ENCODE measurements around the gene MPZL3. TPM values are rescaled to one million over a fixed set of nuclear protein-coding genes. Genes with fewer than 3 reads are reported as not detected.

MPZL3 gene
- total and polyA plus RNA-seq, 3 experiments from 2014 or later: 10.6 to 119 (median 113) TPM

DNA sequence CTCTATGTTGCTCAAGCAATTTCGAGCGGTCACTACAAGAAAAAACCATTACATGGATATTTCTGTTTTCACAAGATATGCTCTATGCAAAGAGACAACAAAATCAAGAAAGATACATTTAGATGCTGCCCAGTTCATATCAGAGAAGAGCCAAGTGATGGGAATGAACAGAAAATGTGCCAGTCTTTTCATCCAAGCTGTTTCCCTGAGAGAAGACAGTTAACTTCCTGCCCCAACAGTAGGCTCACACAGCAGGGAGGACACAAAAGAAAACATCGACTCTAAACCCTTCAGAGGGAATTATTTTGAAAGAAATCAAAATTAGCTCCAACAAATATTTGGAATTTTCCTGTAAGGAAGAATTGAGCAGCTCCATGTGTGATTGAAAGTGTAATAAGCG lies 39.0 kb downstream of the MPZL3 start:
- no peak for DNase-seq
- H3K4me1 Mint-ChIP-seq: peaks cover 15 to 88% (median 65%) of the 10 kb centered on the region in 3 donors
- Histone ChIP-seq H3K36me3 (ENCODE audit: insufficient read depth, low read length) (peaks cover 18% of the 10 kb centered on the region), H3K4me1 (ENCODE audit: insufficient read depth, low read length) (peaks cover 62% of the 10 kb centered on the region), H3K4me3 (ENCODE audit: low read length) (no peak overlapping the region), H3K27me3 (ENCODE audit: insufficient read depth, low read length, poor library complexity, severe bottlenecking) (no peaks in the 10 kb centered on the region), H3K9me3 (ENCODE audit: low read length) (no peaks in the 10 kb centered on the region), H3K27ac (ENCODE audit: low read depth, low read length) (no peak overlapping the region)
- H3K27ac Mint-ChIP-seq: peak overlapping the region in 7 of 8 donors; percentile 73 to 98 (median 88)
- peak overlapping the region in 5 of 7 donors; percentile 18 to 94 (median 90) for H3K4me3 Mint-ChIP-seq
- H3K9me3 Mint-ChIP-seq: no peaks in the 10 kb centered on the region
- CTCF ChIA-PET: interaction anchor here (0.7 to 7.9 kb wide), 6 partner anchors 11 to 153 kb away, joined by 3 to 46 read pairs (median 4); partner anchors contain the start of gene JAML
- H3K36me3 Mint-ChIP-seq: peaks cover 15 to 68% (median 36%) of the 10 kb centered on the region in 3 donors
- peaks cover 0 to 1% of the 10 kb centered on the region in 2 donors for H3K27me3 Mint-ChIP-seq
- POLR2A ChIA-PET: interaction anchor here (1.7 kb wide), 1 partner anchor 11 kb away, joined by 5 read pairs; the partner anchor contains the start of gene JAML

- H3K36me3 Mint-ChIP-seq: peaks cover 15 to 71% (median 38%) of the 10 kb centered on the region in 3 donors
- peak overlapping the region in 1 of 7 donors; percentile 94 for H3K4me3 Mint-ChIP-seq
- peaks cover 18% of the 10 kb centered on the region for H3K36me3 ChIP-seq (ENCODE audit: insufficient read depth, low read length)
Measured at GRCh38 chr11:118212781-118213191, 39.4 kb downstream of the MPZL3 start.

DNA sequence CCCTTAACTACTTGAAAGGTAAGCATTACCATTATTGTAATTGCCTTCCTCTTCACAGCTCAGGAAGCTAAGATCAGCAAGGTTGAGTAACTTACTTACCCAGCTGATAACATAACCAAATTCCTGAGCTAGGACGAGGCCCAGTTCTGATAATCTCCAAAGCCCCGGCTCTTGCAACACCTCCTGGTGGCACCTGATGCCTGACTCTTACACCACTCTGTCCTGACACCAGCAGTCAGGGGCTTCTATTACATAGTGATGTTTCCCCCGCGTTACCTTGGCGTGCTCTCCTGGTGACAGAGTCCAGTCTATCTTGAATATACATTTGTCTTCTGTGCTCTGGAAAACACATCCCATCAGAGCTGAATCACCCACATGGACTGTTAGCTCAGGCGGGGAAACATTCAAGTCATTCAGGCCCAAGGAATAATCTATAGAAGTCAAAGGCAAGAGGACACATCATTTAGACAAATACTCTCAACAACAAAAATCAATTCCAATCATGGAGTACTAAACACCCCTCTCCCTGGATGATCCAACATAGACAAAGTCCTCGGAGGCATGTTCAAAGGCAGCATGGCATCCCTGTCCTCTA lies 39.9 kb downstream of the MPZL3 start:
- Mint-ChIP-seq H3K27me3 (peaks cover 0 to 1% of the 10 kb centered on the region in 2 donors), H3K4me1 (peaks cover 22 to 78% (median 59%) of the 10 kb centered on the region in 3 donors), H3K36me3 (peaks cover 15 to 75% (median 39%) of the 10 kb centered on the region in 3 donors), H3K27ac (peak overlapping the region in 7 of 8 donors; percentile 28 to 98 (median 76)), H3K9me3 (no peaks in the 10 kb centered on the region), H3K4me3 (peak overlapping the region in 2 of 7 donors; percentile 16 to 41)
- no peak overlapping the region for H3K27ac ChIP-seq (ENCODE audit: low read depth, low read length)
- peaks cover 60% of the 10 kb centered on the region for H3K4me1 ChIP-seq (ENCODE audit: insufficient read depth, low read length)
- no peak overlapping the region for H3K4me3 ChIP-seq (ENCODE audit: low read length)
- H3K9me3 ChIP-seq (ENCODE audit: low read length): no peaks in the 10 kb centered on the region
- H3K36me3 ChIP-seq (ENCODE audit: insufficient read depth, low read length): peaks cover 18% of the 10 kb centered on the region
- POLR2A ChIA-PET: no interaction called here
- no peak for DNase-seq
- no peaks in the 10 kb centered on the region for H3K27me3 ChIP-seq (ENCODE audit: insufficient read depth, low read length, poor library complexity, severe bottlenecking)
- CTCF ChIA-PET: interaction anchor here (1.0 to 7.9 kb wide), 5 partner anchors 10 to 64 kb away, joined by 3 to 46 read pairs (median 4); partner anchors contain the start of gene JAML

More at GRCh38 chr11:118212781-118213191, 39.4 kb downstream of the MPZL3 start:
- Mint-ChIP-seq H3K9me3 (no peaks in the 10 kb centered on the region), H3K27ac (peak overlapping the region in 6 of 8 donors; percentile 76 to 98 (median 92)), H3K27me3 (peaks cover 0 to 1% of the 10 kb centered on the region in 2 donors), H3K4me1 (peaks cover 19 to 84% (median 65%) of the 10 kb centered on the region in 3 donors)
- Histone ChIP-seq H3K27me3 (ENCODE audit: insufficient read depth, low read length, poor library complexity, severe bottlenecking) (no peaks in the 10 kb centered on the region), H3K9me3 (ENCODE audit: low read length) (no peaks in the 10 kb centered on the region), H3K4me3 (ENCODE audit: low read length) (no peak overlapping the region), H3K4me1 (ENCODE audit: insufficient read depth, low read length) (peaks cover 61% of the 10 kb centered on the region), H3K27ac (ENCODE audit: low read depth, low read length) (no peak overlapping the region)
- CTCF ChIA-PET: interaction anchor here (0.7 to 7.9 kb wide), 4 partner anchors 14 to 153 kb away, joined by 3 to 46 read pairs (median 3); no protein-coding TSS in a partner anchor
- POLR2A ChIA-PET: no interaction called here
- DNase-seq: no peak

DNA sequence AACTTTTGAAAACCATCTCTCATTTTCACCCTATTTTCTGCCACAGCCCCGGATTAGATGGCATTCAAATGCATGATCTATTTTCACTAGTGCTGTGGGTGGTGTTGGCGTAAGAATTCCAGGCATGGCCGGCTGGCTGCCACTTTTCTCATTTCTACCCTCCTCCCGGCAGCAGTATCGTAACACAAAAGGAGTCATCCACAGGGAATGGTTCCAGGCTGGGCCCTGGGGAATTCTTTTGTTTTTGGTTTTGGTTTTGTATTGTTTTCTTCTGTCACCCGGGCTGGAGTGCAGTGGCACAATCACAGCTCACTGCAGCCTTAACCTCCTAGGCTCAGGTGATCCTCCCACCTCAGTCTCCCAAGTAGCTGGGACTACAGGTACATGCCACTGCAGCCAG lies 41.2 kb downstream of the MPZL3 start:
- POLR2A ChIA-PET: no interaction called here

DNA sequence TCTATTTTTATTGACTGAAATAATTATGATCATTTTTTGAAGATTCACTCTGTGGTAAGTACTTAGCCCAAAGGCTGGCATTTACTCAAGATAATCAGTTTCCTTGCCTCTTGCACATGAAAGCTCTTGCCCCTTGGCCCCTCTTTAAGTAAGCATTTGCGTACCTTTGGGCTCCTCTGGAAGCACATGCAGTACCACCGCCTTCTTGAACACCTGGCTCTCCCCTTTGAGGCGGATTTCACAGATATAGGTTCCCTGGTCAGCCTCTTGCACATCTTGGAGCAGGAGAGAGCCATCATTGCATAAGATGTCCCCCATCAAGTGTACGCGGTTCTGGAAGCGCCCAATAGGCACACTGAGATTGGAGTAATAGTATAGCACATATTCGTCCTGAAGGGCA lies 41.8 kb downstream of the MPZL3 start:
- no peaks in the 10 kb centered on the region for H3K27me3 ChIP-seq (ENCODE audit: insufficient read depth, low read length, poor library complexity, severe bottlenecking)
- no peak overlapping the region for H3K4me3 ChIP-seq (ENCODE audit: low read length)
- ChIA-PET POLR2A (interaction anchor here (0.6 kb wide), 1 partner anchor 225 kb away, joined by 5 read pairs; no protein-coding TSS in a partner anchor), CTCF (interaction anchor here (1.1 kb wide), 1 partner anchor 29 kb away, joined by 3 read pairs; no protein-coding TSS in a partner anchor)
- Mint-ChIP-seq H3K27ac (peak overlapping the region in 5 of 8 donors; percentile 29 to 94 (median 60)), H3K27me3 (peaks cover 0 to 1% of the 10 kb centered on the region in 2 donors), H3K4me1 (peaks cover 22 to 59% (median 42%) of the 10 kb centered on the region in 3 donors), H3K36me3 (peaks cover 31 to 74% (median 47%) of the 10 kb centered on the region in 3 donors), H3K4me3 (no peak overlapping the region), H3K9me3 (no peaks in the 10 kb centered on the region)
- H3K4me1 ChIP-seq (ENCODE audit: insufficient read depth, low read length): peaks cover 59% of the 10 kb centered on the region
- H3K9me3 ChIP-seq (ENCODE audit: low read length): no peaks in the 10 kb centered on the region
- H3K36me3 ChIP-seq (ENCODE audit: insufficient read depth, low read length): peaks cover 23% of the 10 kb centered on the region
- no peak overlapping the region for H3K27ac ChIP-seq (ENCODE audit: low read depth, low read length)
- DNase-seq: no peak

More for the DNA sequence above, 41.2 kb downstream of the MPZL3 start:
- Mint-ChIP-seq H3K27ac (peak overlapping the region in 3 of 8 donors; percentile 52 to 60 (median 58)), H3K27me3 (peaks cover 0 to 1% of the 10 kb centered on the region in 2 donors), H3K36me3 (peaks cover 24 to 77% (median 42%) of the 10 kb centered on the region in 3 donors), H3K4me3 (no peak overlapping the region), H3K9me3 (no peaks in the 10 kb centered on the region), H3K4me1 (peaks cover 22 to 66% (median 48%) of the 10 kb centered on the region in 3 donors)
- no peak for DNase-seq
- Histone ChIP-seq H3K27me3 (ENCODE audit: insufficient read depth, low read length, poor library complexity, severe bottlenecking) (no peaks in the 10 kb centered on the region), H3K4me1 (ENCODE audit: insufficient read depth, low read length) (peaks cover 60% of the 10 kb centered on the region), H3K4me3 (ENCODE audit: low read length) (no peak overlapping the region), H3K9me3 (ENCODE audit: low read length) (no peaks in the 10 kb centered on the region), H3K36me3 (ENCODE audit: insufficient read depth, low read length) (peaks cover 18% of the 10 kb centered on the region), H3K27ac (ENCODE audit: low read depth, low read length) (no peak overlapping the region)
- CTCF ChIA-PET: interaction anchor here (0.9 to 7.9 kb wide), 5 partner anchors 9 to 36 kb away, joined by 3 to 46 read pairs (median 4); no protein-coding TSS in a partner anchor

DNA sequence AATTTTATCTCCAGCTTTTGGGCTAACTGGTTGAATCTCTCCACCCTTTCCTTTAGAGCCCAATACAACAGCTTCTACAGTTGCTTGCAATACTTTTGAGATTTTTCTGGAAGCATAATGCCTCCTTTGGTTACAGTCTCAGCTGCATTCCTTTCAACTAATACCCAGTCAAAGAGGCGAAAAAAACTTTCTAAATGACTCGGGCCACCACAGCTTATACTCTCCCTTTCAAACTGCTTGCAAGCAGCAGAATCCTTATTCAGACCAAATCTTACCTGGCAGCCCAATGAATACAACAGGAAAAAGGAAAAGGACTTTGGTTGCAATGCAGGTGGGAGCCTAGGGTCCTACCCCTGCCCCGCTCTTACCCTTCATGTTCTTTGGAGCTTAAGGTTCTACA lies 43.1 kb downstream of the MPZL3 start:
- Mint-ChIP-seq H3K4me3 (no peak overlapping the region), H3K27me3 (peaks cover 0 to 1% of the 10 kb centered on the region in 2 donors), H3K4me1 (peaks cover 22 to 46% (median 29%) of the 10 kb centered on the region in 3 donors), H3K27ac (peak overlapping the region in 7 of 8 donors; percentile 12 to 78 (median 37)), H3K36me3 (peaks cover 34 to 71% (median 47%) of the 10 kb centered on the region in 3 donors), H3K9me3 (no peaks in the 10 kb centered on the region)
- Histone ChIP-seq H3K27ac (ENCODE audit: low read depth, low read length) (no peak overlapping the region), H3K4me3 (ENCODE audit: low read length) (no peak overlapping the region), H3K4me1 (ENCODE audit: insufficient read depth, low read length) (peaks cover 56% of the 10 kb centered on the region), H3K27me3 (ENCODE audit: insufficient read depth, low read length, poor library complexity, severe bottlenecking) (no peaks in the 10 kb centered on the region), H3K36me3 (ENCODE audit: insufficient read depth, low read length) (peaks cover 23% of the 10 kb centered on the region), H3K9me3 (ENCODE audit: low read length) (no peaks in the 10 kb centered on the region)
- POLR2A ChIA-PET: no interaction called here
- CTCF ChIA-PET: interaction anchor here (1.0 to 3.0 kb wide), 6 partner anchors 11 to 134 kb away, joined by 3 to 18 read pairs (median 4); partner anchors contain the start of genes CD3E and JAML
- DNase-seq: no peak

DNA sequence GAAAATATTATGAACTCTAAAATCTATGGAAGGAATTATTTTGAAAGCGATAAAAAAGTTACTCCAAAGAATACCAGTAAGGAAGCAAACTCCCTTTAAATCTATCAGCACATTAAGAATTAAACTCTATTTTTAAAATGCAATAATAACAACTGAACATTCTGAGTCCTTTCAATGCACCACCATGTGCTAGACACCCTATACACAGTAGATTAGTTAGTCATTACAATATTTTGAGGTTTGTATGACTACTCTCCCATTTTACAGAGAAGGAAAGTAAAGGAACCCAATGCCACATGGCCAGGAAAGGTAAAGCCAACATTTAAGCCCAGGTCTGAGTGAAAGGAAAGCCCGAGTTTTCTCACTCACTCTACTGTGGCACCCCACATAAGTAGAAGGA lies 45.1 kb downstream of the MPZL3 start:
- Mint-ChIP-seq H3K27me3 (peaks cover 0 to 1% of the 10 kb centered on the region in 2 donors), H3K4me1 (peaks cover 11 to 27% (median 22%) of the 10 kb centered on the region in 3 donors), H3K4me3 (peak overlapping the region in 5 of 7 donors; percentile 61 to 80 (median 80)), H3K36me3 (peaks cover 24 to 51% (median 34%) of the 10 kb centered on the region in 3 donors), H3K9me3 (no peaks in the 10 kb centered on the region), H3K27ac (peak overlapping the region in 7 of 8 donors; percentile 88 to 96 (median 92))
- Histone ChIP-seq H3K36me3 (ENCODE audit: insufficient read depth, low read length) (peaks cover 25% of the 10 kb centered on the region), H3K27ac (ENCODE audit: low read depth, low read length) (no peak overlapping the region), H3K9me3 (ENCODE audit: low read length) (no peaks in the 10 kb centered on the region), H3K4me3 (ENCODE audit: low read length) (no peak overlapping the region), H3K4me1 (ENCODE audit: insufficient read depth, low read length) (peaks cover 55% of the 10 kb centered on the region), H3K27me3 (ENCODE audit: insufficient read depth, low read length, poor library complexity, severe bottlenecking) (no peaks in the 10 kb centered on the region)
- ChIA-PET POLR2A (no interaction called here), CTCF (interaction anchor here (1.3 to 3.0 kb wide), 2 partner anchors 9 to 18 kb away, joined by 3 to 18 read pairs; partner anchors contain the start of gene JAML)
- DNase-seq: no peak

All from CD8-positive, alpha-beta memory T cell (primary cell).